Measurements from ENCODE around the gene CIB4.

DNA sequence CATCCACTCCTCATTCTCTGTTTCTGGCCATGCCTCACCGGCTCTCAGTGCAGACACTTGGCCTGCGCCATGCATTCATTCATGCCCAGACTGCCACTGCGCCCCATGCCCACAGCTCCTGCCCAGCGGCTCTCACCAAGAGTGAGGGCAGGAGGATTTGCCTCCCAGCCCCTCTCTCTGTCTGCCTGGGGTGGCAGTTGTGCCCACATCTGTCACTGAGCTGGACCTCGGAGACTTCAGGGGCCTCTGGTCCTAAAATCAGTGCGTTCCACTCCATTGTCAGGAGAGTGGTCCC, 75.1 kb downstream of the CIB4 start:
- TF ChIP-seq TP53 (CRISPR knock-in tag; IDR thresholded peaks at IDR 0.05) (no peak), ETV6 (CRISPR knock-in tag; IDR thresholded peaks at IDR 0.05) (no peak), CTCF (IDR thresholded peaks at IDR 0.05) (no peak), USF1 (CRISPR knock-in tag; IDR thresholded peaks at IDR 0.05) (no peak), NR3C1 (CRISPR knock-in tag; conservative IDR thresholded peaks at IDR 0.05; ENCODE audit: low read depth) (no peak)

Data from WTC11 (cell line).